Fibroblast of lung (primary cell): ENCODE data around the gene ACTA1.
A peak's percentile ranks its signal among the peaks of the same experiment; 100 is the strongest.

Experiments
- EZH2 ChIP-seq: IDR thresholded peaks from 2 replicates; pipeline ENCODE4 v1.5.1; 2012; ENCODE audit warnings: low read length, control low read depth, mild to moderate bottlenecking; ENCODE audit errors: missing control alignments
- TF ChIP-seq, protein P1 (sequence below), 2 donors: IDR thresholded peaks in 1 of 2; conservative IDR thresholded peaks in 1 of 2; 1 replicate in 1 of 2; 2 replicates in 1 of 2; pipeline ENCODE4 v1.5.1; 2011 to 2012; ENCODE audit warnings: low read length in 2 of 2, control low read depth in 1 of 2, inconsistent platforms in 1 of 2, low read depth in 1 of 2, mild to moderate bottlenecking in 1 of 2

DNA sequence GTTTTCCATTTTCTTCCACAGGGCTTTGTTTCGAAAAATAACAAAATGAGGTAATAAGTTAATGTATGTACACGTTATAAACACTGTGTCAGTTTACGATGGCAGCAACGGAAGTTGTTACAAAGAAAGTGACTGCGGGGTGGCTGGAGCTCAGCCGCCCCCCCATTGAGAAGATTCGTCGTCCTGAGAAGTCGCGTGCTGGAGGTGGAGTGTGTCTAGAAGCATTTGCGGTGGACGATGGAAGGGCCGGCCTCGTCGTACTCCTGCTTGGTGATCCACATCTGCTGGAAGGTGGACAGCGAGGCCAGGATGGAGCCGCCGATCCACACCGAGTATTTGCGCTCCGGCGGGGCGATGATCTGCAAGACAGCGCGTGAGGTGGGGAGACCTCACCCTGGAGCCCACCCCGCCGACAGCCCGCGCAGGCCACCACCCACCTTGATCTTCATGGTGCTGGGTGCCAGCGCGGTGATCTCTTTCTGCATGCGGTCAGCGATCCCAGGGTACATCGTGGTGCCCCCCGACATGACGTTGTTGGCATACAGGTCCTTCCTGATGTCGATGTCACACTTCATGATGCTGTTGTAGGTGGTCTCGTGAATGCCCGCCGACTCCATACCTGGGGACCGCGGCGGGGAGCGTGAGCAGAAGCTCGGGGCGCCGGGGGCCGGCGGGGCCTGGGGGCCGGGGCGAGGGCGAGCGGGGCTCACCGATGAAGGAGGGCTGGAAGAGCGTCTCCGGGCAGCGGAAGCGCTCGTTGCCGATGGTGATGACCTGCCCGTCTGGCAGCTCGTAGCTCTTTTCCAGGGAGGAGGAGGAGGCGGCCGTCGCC lies 2.4 kb downstream of the ACTA1 start:
- TF ChIP-seq, protein P1, sequence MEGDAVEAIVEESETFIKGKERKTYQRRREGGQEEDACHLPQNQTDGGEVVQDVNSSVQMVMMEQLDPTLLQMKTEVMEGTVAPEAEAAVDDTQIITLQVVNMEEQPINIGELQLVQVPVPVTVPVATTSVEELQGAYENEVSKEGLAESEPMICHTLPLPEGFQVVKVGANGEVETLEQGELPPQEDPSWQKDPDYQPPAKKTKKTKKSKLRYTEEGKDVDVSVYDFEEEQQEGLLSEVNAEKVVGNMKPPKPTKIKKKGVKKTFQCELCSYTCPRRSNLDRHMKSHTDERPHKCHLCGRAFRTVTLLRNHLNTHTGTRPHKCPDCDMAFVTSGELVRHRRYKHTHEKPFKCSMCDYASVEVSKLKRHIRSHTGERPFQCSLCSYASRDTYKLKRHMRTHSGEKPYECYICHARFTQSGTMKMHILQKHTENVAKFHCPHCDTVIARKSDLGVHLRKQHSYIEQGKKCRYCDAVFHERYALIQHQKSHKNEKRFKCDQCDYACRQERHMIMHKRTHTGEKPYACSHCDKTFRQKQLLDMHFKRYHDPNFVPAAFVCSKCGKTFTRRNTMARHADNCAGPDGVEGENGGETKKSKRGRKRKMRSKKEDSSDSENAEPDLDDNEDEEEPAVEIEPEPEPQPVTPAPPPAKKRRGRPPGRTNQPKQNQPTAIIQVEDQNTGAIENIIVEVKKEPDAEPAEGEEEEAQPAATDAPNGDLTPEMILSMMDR (conservative IDR thresholded peaks at IDR 0.05 in 1 of 2, IDR thresholded peaks at IDR 0.05 in 1 of 2; ENCODE audit: low read depth in 1 of 2, low read length in 2 of 2): no peak
- TF ChIP-seq EZH2: peak; percentile 89
